ENCODE measurements around the gene HASPIN. TPM values are rescaled to one million over a fixed set of nuclear protein-coding genes. Genes with fewer than 3 reads are reported as not detected.

The HASPIN gene
- polyA plus RNA-seq, 1 donor (not counting 4 experiments of a cell fraction or from before 2014, with no cell fraction given) = 3.5 TPM

GRCh38 chr17:3679531-3680126 is 44.1 kb upstream of the HASPIN start:
- peaks cover 13% of the 10 kb centered on the region for H3K27me3 ChIP-seq (ENCODE audit: control insufficient read depth, extremely low read depth, insufficient read depth, low read length)
- H3K9me3 ChIP-seq (ENCODE audit: control insufficient read depth, low read depth, low read length) = no peaks in the 10 kb centered on the region
- no peak overlapping the region for H3K27ac ChIP-seq (ENCODE audit: control insufficient read depth, insufficient read depth, low read length)
- no peak overlapping the region for H3K9ac ChIP-seq (ENCODE audit: control insufficient read depth, extremely low read depth, insufficient read depth, low read length)
- DNase-seq (ENCODE audit: low read depth, low spot score) (no peak), FAIRE-seq (no peak)
- H3K4me3 ChIP-seq (ENCODE audit: control insufficient read depth in 2 of 3, extremely low read depth in 1 of 3, insufficient read depth in 2 of 3, low read depth in 1 of 3, low read length in 3 of 3) = no peak overlapping the region
- H3K9me1 ChIP-seq (ENCODE audit: control insufficient read depth, extremely low read depth, insufficient read depth, low read length) = no peaks in the 10 kb centered on the region
- TF ChIP-seq CTCF (optimal IDR thresholded peaks at IDR 0.05 in 1 of 3, IDR thresholded peaks at IDR 0.05 in 1 of 3, conservative IDR thresholded peaks at IDR 0.05 in 1 of 3; ENCODE audit: extremely low read depth in 1 of 3, insufficient read depth in 2 of 3, low read length in 3 of 3) = no peak
- no peak for TF ChIP-seq EZH2 (IDR thresholded peaks at IDR 0.05; ENCODE audit: low read length)
- no peaks in the 10 kb centered on the region for H3K79me2 ChIP-seq (ENCODE audit: control insufficient read depth, insufficient read depth, low read length)
- no peaks in the 10 kb centered on the region for H3K4me1 ChIP-seq (ENCODE audit: control insufficient read depth, extremely low read depth, insufficient read depth, low read length)
- no peaks in the 10 kb centered on the region for H3K36me3 ChIP-seq (ENCODE audit: control insufficient read depth in 2 of 2, extremely low read depth in 1 of 2, insufficient read depth in 2 of 2, low read length in 2 of 2)
- no peaks in the 10 kb centered on the region for H4K20me1 ChIP-seq (ENCODE audit: control insufficient read depth, extremely low read depth, insufficient read depth, low read length)
- dilution Hi-C loops (cut with MboI; ENCODE audit: extremely low pct_ligation_motif_present, low sequenced_read_pairs) = no loop called here
- no peak overlapping the region for H3K4me2 ChIP-seq (ENCODE audit: control insufficient read depth, extremely low read depth, insufficient read depth, low read depth, low read length)
- no peak overlapping the region for H2AFZ ChIP-seq (ENCODE audit: control insufficient read depth, low read length)

GRCh38 chr17:3681057-3681456 is 42.6 kb upstream of the HASPIN start:
- H3K4me1 ChIP-seq (ENCODE audit: control insufficient read depth, extremely low read depth, insufficient read depth, low read length) = no peaks in the 10 kb centered on the region
- no peak overlapping the region for H3K27ac ChIP-seq (ENCODE audit: control insufficient read depth, insufficient read depth, low read length)
- H3K27me3 ChIP-seq (ENCODE audit: control insufficient read depth, extremely low read depth, insufficient read depth, low read length) = peaks cover 17% of the 10 kb centered on the region
- H3K4me3 ChIP-seq (ENCODE audit: control insufficient read depth in 2 of 3, extremely low read depth in 1 of 3, insufficient read depth in 2 of 3, low read depth in 1 of 3, low read length in 3 of 3) = no peak overlapping the region
- H3K79me2 ChIP-seq (ENCODE audit: control insufficient read depth, insufficient read depth, low read length) = no peaks in the 10 kb centered on the region
- H3K9me1 ChIP-seq (ENCODE audit: control insufficient read depth, extremely low read depth, insufficient read depth, low read length) = no peaks in the 10 kb centered on the region
- no peak overlapping the region for H3K4me2 ChIP-seq (ENCODE audit: control insufficient read depth, extremely low read depth, insufficient read depth, low read depth, low read length)
- dilution Hi-C loops (cut with MboI; ENCODE audit: extremely low pct_ligation_motif_present, low sequenced_read_pairs) = no loop called here
- H2AFZ ChIP-seq (ENCODE audit: control insufficient read depth, low read length) = no peak overlapping the region
- H4K20me1 ChIP-seq (ENCODE audit: control insufficient read depth, extremely low read depth, insufficient read depth, low read length) = no peaks in the 10 kb centered on the region
- DNase-seq (ENCODE audit: low read depth, low spot score) (no peak), FAIRE-seq (no peak)
- TF ChIP-seq CTCF (optimal IDR thresholded peaks at IDR 0.05 in 1 of 3, IDR thresholded peaks at IDR 0.05 in 1 of 3, conservative IDR thresholded peaks at IDR 0.05 in 1 of 3; ENCODE audit: extremely low read depth in 1 of 3, insufficient read depth in 2 of 3, low read length in 3 of 3) (no peak), EZH2 (IDR thresholded peaks at IDR 0.05; ENCODE audit: low read length) (no peak)
- no peaks in the 10 kb centered on the region for H3K36me3 ChIP-seq (ENCODE audit: control insufficient read depth in 2 of 2, extremely low read depth in 1 of 2, insufficient read depth in 2 of 2, low read length in 2 of 2)
- no peak overlapping the region for H3K9ac ChIP-seq (ENCODE audit: control insufficient read depth, extremely low read depth, insufficient read depth, low read length)
- no peaks in the 10 kb centered on the region for H3K9me3 ChIP-seq (ENCODE audit: control insufficient read depth, low read depth, low read length)
